Liver (tissue), 3 donors: ENCODE data around the gene CUL1.

Source experiments
- CTCF ChIP-seq: fragments of 150-350 bp; IDR thresholded peaks from 2 replicates; pipeline ENCODE4 v1.5.1; 2017; ENCODE audit warnings: improper control_type of control experiment, low read depth, low read length; ENCODE audit not compliant: missing input control
- EGR1 ChIP-seq, 2 donors: IDR thresholded peaks; 2 replicates each; pipeline ENCODE4 v1.6.1; 2016 to 2018; ENCODE audit warnings: antibody characterized with exemption in 2 of 2, low read depth in 2 of 2
- HNF4G ChIP-seq: IDR thresholded peaks from 2 replicates; pipeline ENCODE4 v1.6.1; 2016; ENCODE audit warnings: antibody characterized with exemption
- JUND ChIP-seq, 2 donors: IDR thresholded peaks; 2 replicates each; pipeline ENCODE4 v1.6.1; 2016; ENCODE audit warnings: antibody characterized with exemption in 2 of 2
- RXRA ChIP-seq, 2 donors: IDR thresholded peaks; 2 replicates each; pipeline ENCODE4 v1.6.1; 2017 to 2018; ENCODE audit warnings: antibody characterized with exemption in 2 of 2, mild to moderate bottlenecking in 1 of 2
- SP1 ChIP-seq: IDR thresholded peaks from 2 replicates; pipeline ENCODE4 v1.6.1; 2018; ENCODE audit warnings: antibody characterized with exemption, mild to moderate bottlenecking
- ZBTB33 ChIP-seq: IDR thresholded peaks from 2 replicates; pipeline ENCODE4 v1.6.1; 2016; ENCODE audit warnings: antibody characterized with exemption
- TF ChIP-seq, protein P1 (sequence below): IDR thresholded peaks from 2 replicates; pipeline ENCODE4 v1.6.1; 2016; ENCODE audit warnings: antibody characterized with exemption
- donor health status: healthy.
- donor health status: healthy.

DNA sequence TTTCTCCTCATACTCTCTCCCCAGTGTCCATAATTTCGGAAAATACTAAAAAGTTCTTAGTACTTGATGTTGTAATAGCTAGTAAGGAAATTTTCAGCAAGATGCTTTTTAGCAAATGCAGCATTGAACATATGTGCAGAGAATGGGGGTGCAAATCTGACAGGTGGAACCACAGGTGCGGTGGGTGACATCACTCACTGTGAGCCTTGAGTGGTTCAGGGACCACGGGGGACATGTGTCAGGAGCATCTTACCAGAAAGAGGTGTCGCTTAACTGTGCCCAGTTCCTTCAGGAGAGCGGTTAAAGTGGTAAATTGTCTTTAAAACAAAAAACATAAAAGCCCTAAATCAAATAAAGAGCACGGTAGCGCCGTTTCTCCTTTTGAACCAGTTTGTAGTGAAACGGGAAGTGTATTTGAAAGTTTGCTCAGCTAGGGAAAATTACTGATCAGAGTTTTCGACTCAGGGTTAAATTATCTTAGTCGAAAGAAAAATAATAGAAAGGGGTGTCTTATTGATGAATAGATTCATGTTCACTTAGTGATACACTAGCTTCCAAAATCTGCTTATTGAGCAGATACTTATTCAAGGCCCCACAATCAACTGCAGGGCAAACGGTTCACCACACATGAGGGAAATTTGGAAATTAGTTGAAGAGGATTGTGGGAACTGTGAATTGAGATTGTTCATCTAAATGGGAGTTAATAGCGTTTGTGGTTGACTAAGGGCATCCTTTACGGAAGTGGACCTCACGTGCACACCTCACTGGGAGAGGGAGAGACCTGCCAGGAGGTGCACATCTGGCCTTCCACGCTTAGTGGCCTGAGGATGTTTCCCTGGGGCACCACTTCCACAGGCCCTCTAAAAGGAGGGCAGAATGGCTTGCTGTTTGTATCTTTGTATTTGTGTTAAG lies 12.7 kb downstream of the CUL1 start:
- TF ChIP-seq CTCF: no peak
- TF ChIP-seq HNF4G: no peak
- no peak for TF ChIP-seq RXRA (IDR thresholded peaks at IDR 0.05)
- no peak for TF ChIP-seq EGR1 (IDR thresholded peaks at IDR 0.05; ENCODE audit: low read depth in 2 of 2)
- TF ChIP-seq, protein P1, sequence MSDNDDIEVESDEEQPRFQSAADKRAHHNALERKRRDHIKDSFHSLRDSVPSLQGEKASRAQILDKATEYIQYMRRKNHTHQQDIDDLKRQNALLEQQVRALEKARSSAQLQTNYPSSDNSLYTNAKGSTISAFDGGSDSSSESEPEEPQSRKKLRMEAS: no peak
- TF ChIP-seq JUND (IDR thresholded peaks at IDR 0.05): no peak
- TF ChIP-seq SP1: no peak
- no peak for TF ChIP-seq ZBTB33
